Measurements from ENCODE around the gene FRRS1L. TPM values are rescaled to one million over a fixed set of nuclear protein-coding genes. Genes with fewer than 3 reads are reported as not detected.

FRRS1L gene
- total RNA-seq, 1 donor from 2014 or later: 4.4 TPM

DNA sequence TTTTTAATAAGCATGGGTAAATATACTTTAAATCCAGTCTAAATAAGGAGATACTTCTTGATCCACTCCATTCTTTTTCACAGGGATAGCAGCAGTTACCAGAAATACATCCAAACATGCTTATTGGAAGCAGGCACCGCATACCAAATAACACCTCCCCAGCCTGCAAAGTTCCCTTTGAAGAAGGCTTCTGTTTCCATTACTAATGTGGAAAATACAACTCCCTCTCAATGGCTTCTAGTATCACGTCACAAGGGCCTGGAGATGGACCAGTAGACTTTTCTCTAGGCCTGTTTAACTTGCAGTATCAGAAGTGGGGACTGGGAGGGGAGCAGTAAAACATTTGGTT lies 68.1 kb downstream of the FRRS1L start:
- Mint-ChIP-seq H3K27me3 (ENCODE audit: unreplicated experiment) (no peaks in the 10 kb centered on the region), H3K4me1 (ENCODE audit: low read depth, unreplicated experiment) (peaks cover 8% of the 10 kb centered on the region), H3K27ac (ENCODE audit: unreplicated experiment) (no peak overlapping the region), H3K36me3 (ENCODE audit: unreplicated experiment) (peaks cover 5% of the 10 kb centered on the region), H3K9me3 (ENCODE audit: unreplicated experiment) (no peaks in the 10 kb centered on the region), H3K4me3 (ENCODE audit: unreplicated experiment) (no peak overlapping the region)
- DNase-seq: no peak
- TF ChIP-seq, protein P1, sequence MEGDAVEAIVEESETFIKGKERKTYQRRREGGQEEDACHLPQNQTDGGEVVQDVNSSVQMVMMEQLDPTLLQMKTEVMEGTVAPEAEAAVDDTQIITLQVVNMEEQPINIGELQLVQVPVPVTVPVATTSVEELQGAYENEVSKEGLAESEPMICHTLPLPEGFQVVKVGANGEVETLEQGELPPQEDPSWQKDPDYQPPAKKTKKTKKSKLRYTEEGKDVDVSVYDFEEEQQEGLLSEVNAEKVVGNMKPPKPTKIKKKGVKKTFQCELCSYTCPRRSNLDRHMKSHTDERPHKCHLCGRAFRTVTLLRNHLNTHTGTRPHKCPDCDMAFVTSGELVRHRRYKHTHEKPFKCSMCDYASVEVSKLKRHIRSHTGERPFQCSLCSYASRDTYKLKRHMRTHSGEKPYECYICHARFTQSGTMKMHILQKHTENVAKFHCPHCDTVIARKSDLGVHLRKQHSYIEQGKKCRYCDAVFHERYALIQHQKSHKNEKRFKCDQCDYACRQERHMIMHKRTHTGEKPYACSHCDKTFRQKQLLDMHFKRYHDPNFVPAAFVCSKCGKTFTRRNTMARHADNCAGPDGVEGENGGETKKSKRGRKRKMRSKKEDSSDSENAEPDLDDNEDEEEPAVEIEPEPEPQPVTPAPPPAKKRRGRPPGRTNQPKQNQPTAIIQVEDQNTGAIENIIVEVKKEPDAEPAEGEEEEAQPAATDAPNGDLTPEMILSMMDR (IDR thresholded peaks at IDR 0.05; ENCODE audit: partially characterized antibody, unreplicated experiment): no peak

DNA sequence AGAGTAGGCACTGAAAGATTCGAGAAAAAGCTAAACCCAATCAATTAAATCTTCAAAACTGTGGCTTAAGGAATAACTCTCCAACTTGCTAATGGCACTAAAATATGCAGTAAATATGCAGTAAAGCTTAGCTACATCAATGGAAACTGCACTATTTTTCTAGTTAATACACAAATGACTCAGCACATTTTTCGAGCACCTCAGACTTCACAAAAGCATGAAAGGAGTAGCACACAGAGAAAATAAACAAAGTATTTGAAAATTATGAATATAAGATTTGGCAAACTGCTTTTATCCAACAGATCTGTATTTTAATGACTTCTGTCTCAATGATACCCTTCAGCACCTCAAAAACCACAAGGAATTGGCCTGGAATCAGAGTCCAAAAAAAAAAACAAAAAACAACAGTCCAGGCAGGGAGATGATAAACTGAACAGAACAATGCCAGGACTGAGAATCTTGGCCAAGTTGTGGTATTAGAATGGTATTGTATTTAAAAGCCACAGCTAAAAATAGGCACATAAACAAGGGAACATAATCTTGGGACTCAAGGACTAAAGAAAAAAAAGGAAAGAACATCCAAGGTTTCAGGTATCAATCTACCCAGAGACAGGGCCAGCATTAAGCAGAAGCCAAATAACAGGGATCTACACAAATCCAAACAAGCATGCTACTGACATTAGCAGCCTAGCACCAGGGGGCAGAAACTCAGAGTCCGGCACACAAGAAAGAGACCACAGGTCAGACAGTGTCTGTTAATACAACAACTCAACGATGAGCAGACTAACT lies 68.7 kb downstream of the FRRS1L start:
- no peak for DNase-seq
- no peaks in the 10 kb centered on the region for H3K27me3 Mint-ChIP-seq (ENCODE audit: unreplicated experiment)
- TF ChIP-seq, protein P1 (IDR thresholded peaks at IDR 0.05; ENCODE audit: partially characterized antibody, unreplicated experiment): no peak
- H3K9me3 Mint-ChIP-seq (ENCODE audit: unreplicated experiment): no peaks in the 10 kb centered on the region
- peaks cover 8% of the 10 kb centered on the region for H3K4me1 Mint-ChIP-seq (ENCODE audit: low read depth, unreplicated experiment)
- H3K4me3 Mint-ChIP-seq (ENCODE audit: unreplicated experiment): no peak overlapping the region
- H3K36me3 Mint-ChIP-seq (ENCODE audit: unreplicated experiment): peaks cover 1% of the 10 kb centered on the region
- H3K27ac Mint-ChIP-seq (ENCODE audit: unreplicated experiment): no peak overlapping the region

DNA sequence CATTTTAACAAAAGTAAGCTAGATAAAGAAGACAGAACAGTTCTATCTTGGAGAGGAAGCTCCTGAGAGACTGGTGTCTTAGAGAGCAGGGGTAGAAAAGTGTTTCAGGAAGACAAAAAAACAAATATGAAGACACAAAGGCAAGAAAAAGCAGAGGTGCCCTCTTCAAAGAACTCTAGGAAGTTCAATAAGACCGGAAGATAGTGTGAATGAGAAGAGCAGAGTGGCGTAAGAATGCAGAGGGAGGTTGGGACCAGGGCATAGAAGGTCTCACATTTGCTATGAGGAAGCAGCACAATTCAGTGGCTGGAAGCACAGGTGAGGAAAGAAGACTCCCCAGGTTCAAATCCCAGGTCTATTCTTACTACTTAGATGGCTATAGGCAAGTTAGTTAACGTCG lies 69.9 kb downstream of the FRRS1L start:
- Mint-ChIP-seq H3K27ac (ENCODE audit: unreplicated experiment) (no peak overlapping the region), H3K27me3 (ENCODE audit: unreplicated experiment) (no peaks in the 10 kb centered on the region), H3K4me1 (ENCODE audit: low read depth, unreplicated experiment) (peaks cover 8% of the 10 kb centered on the region), H3K9me3 (ENCODE audit: unreplicated experiment) (no peaks in the 10 kb centered on the region), H3K36me3 (ENCODE audit: unreplicated experiment) (no peaks in the 10 kb centered on the region), H3K4me3 (ENCODE audit: unreplicated experiment) (no peak overlapping the region)
- DNase-seq: no peak
- TF ChIP-seq, protein P1 (IDR thresholded peaks at IDR 0.05; ENCODE audit: partially characterized antibody, unreplicated experiment): no peak

DNA sequence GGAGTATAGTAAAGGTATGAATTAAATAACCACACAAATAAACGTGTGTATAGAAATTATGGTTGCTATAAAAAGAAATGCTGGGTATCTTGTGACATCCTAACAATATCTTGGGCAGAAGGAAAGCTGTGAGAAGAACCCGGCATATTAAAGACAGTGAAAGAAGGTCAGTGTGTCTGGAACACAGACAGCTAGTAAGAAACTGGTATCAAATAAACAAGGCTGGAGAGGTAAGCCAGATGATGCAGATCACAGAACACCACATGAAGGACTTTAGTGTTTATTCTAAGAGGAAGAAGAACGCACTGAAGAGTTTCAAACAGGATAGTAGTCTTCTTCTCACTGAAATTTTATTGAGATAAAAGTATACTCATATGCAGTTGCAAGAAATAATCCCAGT lies 71.7 kb downstream of the FRRS1L start:
- H3K9me3 Mint-ChIP-seq (ENCODE audit: unreplicated experiment): no peaks in the 10 kb centered on the region
- no peaks in the 10 kb centered on the region for H3K36me3 Mint-ChIP-seq (ENCODE audit: unreplicated experiment)
- no peak overlapping the region for H3K4me3 Mint-ChIP-seq (ENCODE audit: unreplicated experiment)
- no peak overlapping the region for H3K27ac Mint-ChIP-seq (ENCODE audit: unreplicated experiment)
- DNase-seq: no peak
- peaks cover 8% of the 10 kb centered on the region for H3K4me1 Mint-ChIP-seq (ENCODE audit: low read depth, unreplicated experiment)
- TF ChIP-seq, protein P1 (IDR thresholded peaks at IDR 0.05; ENCODE audit: partially characterized antibody, unreplicated experiment): no peak
- no peaks in the 10 kb centered on the region for H3K27me3 Mint-ChIP-seq (ENCODE audit: unreplicated experiment)

DNA sequence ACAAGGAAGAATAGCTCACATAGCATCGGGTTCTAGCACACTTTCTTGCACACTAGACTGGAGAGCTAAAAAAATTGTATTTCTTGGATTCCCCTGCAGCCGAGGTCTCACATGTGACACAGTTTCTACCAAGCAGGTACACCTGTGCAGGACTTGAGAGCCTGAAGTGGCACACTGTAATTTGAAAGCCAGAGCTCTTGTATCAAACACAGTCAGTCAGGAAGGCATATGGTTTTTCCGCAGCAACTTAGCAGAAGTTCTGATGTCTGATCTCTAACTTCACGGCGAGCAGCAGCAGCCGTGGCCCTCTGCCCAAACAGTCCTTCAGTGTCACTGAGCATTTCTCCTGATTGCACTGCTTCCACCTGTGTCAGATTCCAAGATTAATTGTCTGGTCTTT lies 72.8 kb downstream of the FRRS1L start:
- peaks cover 8% of the 10 kb centered on the region for H3K4me1 Mint-ChIP-seq (ENCODE audit: low read depth, unreplicated experiment)
- no peaks in the 10 kb centered on the region for H3K9me3 Mint-ChIP-seq (ENCODE audit: unreplicated experiment)
- no peaks in the 10 kb centered on the region for H3K36me3 Mint-ChIP-seq (ENCODE audit: unreplicated experiment)
- TF ChIP-seq, protein P1 (IDR thresholded peaks at IDR 0.05; ENCODE audit: partially characterized antibody, unreplicated experiment): no peak
- H3K27me3 Mint-ChIP-seq (ENCODE audit: unreplicated experiment): no peaks in the 10 kb centered on the region
- no peak overlapping the region for H3K4me3 Mint-ChIP-seq (ENCODE audit: unreplicated experiment)
- no peak for DNase-seq
- H3K27ac Mint-ChIP-seq (ENCODE audit: unreplicated experiment): no peak overlapping the region

Data from glutamatergic neuron (in vitro differentiated cells).